Neural cell (in vitro differentiated cells): ENCODE measurements around the gene C2orf49. TPM values are rescaled to one million over a fixed set of nuclear protein-coding genes. Genes with fewer than 3 reads are reported as not detected.

Experiments used
- H2AFZ ChIP-seq: fragments of 200-600, 300-800 bp; sonication (generic), shearing (Covaris generic); 2 replicates; pipeline ENCODE4 v1.6.0; 2014; ENCODE audit warnings: low read depth, mild to moderate bottlenecking, antibody characterized with exemption, low read length, moderate library complexity
- H3F3A ChIP-seq: fragments of 200-600 bp; shearing (Covaris generic); 2 replicates; pipeline ENCODE4 v1.6.1; 2016; ENCODE audit warnings: mild to moderate bottlenecking, moderate library complexity, mixed read lengths, antibody characterized with exemption, low read length; ENCODE audit not compliant: insufficient read depth, poor library complexity, severe bottlenecking
- H3K27ac ChIP-seq: fragments of 200-600, 300-800 bp; sonication (generic), shearing (Covaris generic); 2 replicates; pipeline ENCODE4 v1.5.1; 2014; ENCODE audit warnings: mild to moderate bottlenecking, low read length, moderate library complexity
- H3K27me3 ChIP-seq: fragments of 300-800, 200-600 bp; sonication (generic), shearing (Covaris generic); 2 replicates; pipeline ENCODE4 v1.6.0; 2014; ENCODE audit warnings: mild to moderate bottlenecking, low read depth, low read length, moderate library complexity; ENCODE audit not compliant: insufficient read depth
- H3K36me3 ChIP-seq: fragments of 300-800, 200-600 bp; sonication (generic), shearing (Covaris generic); 2 replicates; pipeline ENCODE4 v1.5.1; 2014; ENCODE audit warnings: mild to moderate bottlenecking, antibody characterized with exemption, low read length, moderate library complexity; ENCODE audit not compliant: insufficient read depth
- H3K4me2 ChIP-seq: fragments of 300-800, 200-600 bp; sonication (generic), shearing (Covaris generic); 2 replicates; pipeline ENCODE4 v1.6.0; 2014; ENCODE audit warnings: mild to moderate bottlenecking, low read length
- H3K4me3 ChIP-seq: fragments of 300-800, 200-600 bp; sonication (generic), shearing (Covaris generic); 2 replicates; pipeline ENCODE4 v1.5.1; 2014; ENCODE audit warnings: mild to moderate bottlenecking, low read length, moderate library complexity
- H3K79me2 ChIP-seq: fragments of 200-600 bp; shearing (Covaris generic); replicated peaks from 2 replicates; pipeline ENCODE4 v1.6.0; 2014; ENCODE audit warnings: mild to moderate bottlenecking, low read length, moderate library complexity; ENCODE audit not compliant: insufficient read depth
- H3K9ac ChIP-seq: fragments of 300-800, 200-600 bp; sonication (generic), shearing (Covaris generic); 2 replicates; pipeline ENCODE4 v1.6.1; 2016; ENCODE audit warnings: mild to moderate bottlenecking, low read length, mixed read lengths
- H3K9me2 ChIP-seq: fragments of 200-600 bp; shearing (Covaris generic); 2 replicates; pipeline ENCODE4 v1.6.1; 2016; ENCODE audit warnings: mild to moderate bottlenecking, low read length, mixed read lengths; ENCODE audit not compliant: insufficient read depth
- H3K9me3 ChIP-seq: fragments of 200-600, 300-800 bp; sonication (generic), shearing (Covaris generic); 2 replicates; pipeline ENCODE4 v1.6.1; 2016; ENCODE audit warnings: mild to moderate bottlenecking, mixed run types, low read length, moderate library complexity, mixed read lengths
- H4K20me1 ChIP-seq: fragments of 200-600 bp; shearing (Covaris generic); 2 replicates; pipeline ENCODE4 v1.6.1; 2016; ENCODE audit warnings: mild to moderate bottlenecking, mixed run types; ENCODE audit not compliant: insufficient read depth
- EP300 ChIP-seq: fragments of 450-650 bp; conservative IDR thresholded peaks from 2 replicates; pipeline ENCODE4 v1.6.1; 2014; ENCODE audit warnings: antibody characterized with exemption, mild to moderate bottlenecking, moderate library complexity; ENCODE audit not compliant: poor library complexity, severe bottlenecking
- EZH2 ChIP-seq: fragments of 200-600, 300-800 bp; shearing (Covaris generic), sonication (generic); IDR thresholded peaks from 2 replicates; pipeline ENCODE4 v1.6.1; 2014; ENCODE audit warnings: antibody characterized with exemption, low read length, borderline replicate concordance, mild to moderate bottlenecking; ENCODE audit not compliant: insufficient read depth, poor library complexity, severe bottlenecking
- MXI1 ChIP-seq: fragments of 450-650 bp; conservative IDR thresholded peaks from 2 replicates; pipeline ENCODE4 v1.6.1; 2014; ENCODE audit warnings: antibody characterized with exemption, mild to moderate bottlenecking; ENCODE audit not compliant: poor library complexity, severe bottlenecking
- POLR2AphosphoS5 ChIP-seq: IDR thresholded peaks from 2 replicates; pipeline ENCODE4 v1.6.1; 2012
- RAD21 ChIP-seq: fragments of 450-650 bp; conservative IDR thresholded peaks from 2 replicates; pipeline ENCODE4 v1.6.1; 2014; ENCODE audit warnings: antibody characterized with exemption, mild to moderate bottlenecking, moderate library complexity
- REST ChIP-seq: IDR thresholded peaks from 2 replicates; pipeline ENCODE4 v1.6.1; 2012; ENCODE audit warnings: borderline replicate concordance
- SMC3 ChIP-seq: fragments of 450-650 bp; conservative IDR thresholded peaks from 2 replicates; pipeline ENCODE4 v1.6.1; 2014; ENCODE audit warnings: antibody characterized with exemption, mild to moderate bottlenecking, moderate library complexity; ENCODE audit not compliant: poor library complexity
- TAF1 ChIP-seq: IDR thresholded peaks from 2 replicates; pipeline ENCODE4 v1.6.1; 2012; ENCODE audit warnings: low read depth
- polyA plus RNA-seq: library from polyadenylated mRNA; depleted of rRNA; stranded (reverse); fragments of >200 nt; gene quantifications from 2 replicates; pipeline ENCODE4 v1.2.3, GENCODE V29; 2014
- TF ChIP-seq, protein P1 (sequence below): fragments of 450-650 bp; IDR thresholded peaks from 2 replicates; pipeline ENCODE4 v1.5.1; 2014; ENCODE audit warnings: antibody characterized with exemption, mild to moderate bottlenecking, moderate library complexity; ENCODE audit not compliant: poor library complexity, severe bottlenecking

The C2orf49 gene
- polyA plus RNA-seq, 1 donor from 2014 or later, result 35.6 TPM

- Histone ChIP-seq H4K20me1 (no peaks in the 10 kb centered on the region), H3K9ac (no peak overlapping the region), H3K4me3 (no peak overlapping the region)
These were observed 32.7 kb downstream of the C2orf49 start for GRCh38 chr2:105369777-105370690.

DNA sequence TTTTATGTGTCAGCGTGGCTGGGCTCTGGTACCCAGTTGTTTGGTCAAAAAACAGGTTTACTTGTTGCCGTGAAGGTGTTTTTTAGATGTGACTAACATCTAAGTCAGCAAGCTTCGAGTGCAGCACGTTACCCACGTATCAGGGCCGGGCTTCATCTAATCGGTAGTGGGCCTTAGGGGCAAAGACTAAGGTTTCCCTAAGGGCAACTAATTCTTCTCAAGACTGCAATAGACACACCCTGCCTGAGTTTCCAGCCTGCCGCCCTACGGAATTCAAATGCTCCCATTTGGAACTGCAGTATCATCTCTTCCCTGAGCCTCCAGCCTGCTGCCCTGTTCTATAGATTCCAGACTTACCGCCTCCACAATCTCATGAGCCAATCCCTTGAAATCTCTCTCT, 33.8 kb downstream of the C2orf49 start:
- H3K9me2 ChIP-seq, result no peaks in the 10 kb centered on the region
- H3K36me3 ChIP-seq, result no peaks in the 10 kb centered on the region
- no peaks in the 10 kb centered on the region for H3K9me3 ChIP-seq
- no peak overlapping the region for H3K9ac ChIP-seq
- H2AFZ ChIP-seq, result no peak overlapping the region
- no peaks in the 10 kb centered on the region for H4K20me1 ChIP-seq
- no peaks in the 10 kb centered on the region for H3F3A ChIP-seq
- H3K79me2 ChIP-seq, result no peaks in the 10 kb centered on the region
- H3K4me2 ChIP-seq, result no peak overlapping the region
- no peak overlapping the region for H3K27ac ChIP-seq
- no peak overlapping the region for H3K4me3 ChIP-seq
- no peaks in the 10 kb centered on the region for H3K27me3 ChIP-seq
- no peak for TF ChIP-seq EZH2
- no peak for TF ChIP-seq MXI1
- no peak for TF ChIP-seq RAD21
- TF ChIP-seq, protein P1, sequence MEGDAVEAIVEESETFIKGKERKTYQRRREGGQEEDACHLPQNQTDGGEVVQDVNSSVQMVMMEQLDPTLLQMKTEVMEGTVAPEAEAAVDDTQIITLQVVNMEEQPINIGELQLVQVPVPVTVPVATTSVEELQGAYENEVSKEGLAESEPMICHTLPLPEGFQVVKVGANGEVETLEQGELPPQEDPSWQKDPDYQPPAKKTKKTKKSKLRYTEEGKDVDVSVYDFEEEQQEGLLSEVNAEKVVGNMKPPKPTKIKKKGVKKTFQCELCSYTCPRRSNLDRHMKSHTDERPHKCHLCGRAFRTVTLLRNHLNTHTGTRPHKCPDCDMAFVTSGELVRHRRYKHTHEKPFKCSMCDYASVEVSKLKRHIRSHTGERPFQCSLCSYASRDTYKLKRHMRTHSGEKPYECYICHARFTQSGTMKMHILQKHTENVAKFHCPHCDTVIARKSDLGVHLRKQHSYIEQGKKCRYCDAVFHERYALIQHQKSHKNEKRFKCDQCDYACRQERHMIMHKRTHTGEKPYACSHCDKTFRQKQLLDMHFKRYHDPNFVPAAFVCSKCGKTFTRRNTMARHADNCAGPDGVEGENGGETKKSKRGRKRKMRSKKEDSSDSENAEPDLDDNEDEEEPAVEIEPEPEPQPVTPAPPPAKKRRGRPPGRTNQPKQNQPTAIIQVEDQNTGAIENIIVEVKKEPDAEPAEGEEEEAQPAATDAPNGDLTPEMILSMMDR, result no peak
- no peak for TF ChIP-seq SMC3
- no peak for TF ChIP-seq POLR2AphosphoS5
- TF ChIP-seq TAF1, result no peak

More at GRCh38 chr2:105369777-105370690, 32.7 kb downstream of the C2orf49 start:
- Histone ChIP-seq H3K4me2 (no peak overlapping the region), H3K27ac (no peak overlapping the region), H3K9me2 (no peaks in the 10 kb centered on the region), H2AFZ (no peak overlapping the region), H3K36me3 (no peaks in the 10 kb centered on the region), H3K79me2 (no peaks in the 10 kb centered on the region), H3F3A (no peaks in the 10 kb centered on the region), H3K9me3 (no peaks in the 10 kb centered on the region), H3K27me3 (no peaks in the 10 kb centered on the region)
- TF ChIP-seq REST (no peak), RAD21 (peak; percentile 88), MXI1 (no peak), TAF1 (no peak), SMC3 (peak; percentile 91), EZH2 (no peak), EP300 (no peak), POLR2AphosphoS5 (no peak)
- TF ChIP-seq, protein P1, result peak; percentile 91
